Measurements from ENCODE around the gene USF2. TPM values are rescaled to one million over a fixed set of nuclear protein-coding genes. Genes with fewer than 3 reads are reported as not detected.

Gene USF2
- total RNA-seq, 1 experiment from 2014 or later, result 123 TPM

GRCh38 chr19:35321291-35321690 is 52.5 kb downstream of the USF2 start:
- no peak for DNase-seq
- H3K27me3 Mint-ChIP-seq (ENCODE audit: low read depth), result peaks cover 3% of the 10 kb centered on the region
- Histone ChIP-seq H3K79me2 (ENCODE audit: insufficient read depth, low read length) (no peaks in the 10 kb centered on the region), H3K56ac (ENCODE audit: insufficient read length, low read depth, low read length) (no peak overlapping the region), H3K27ac (ENCODE audit: insufficient read length, low read depth, low read length) (no peak overlapping the region), H3K23ac (ENCODE audit: insufficient read length, low read depth, low read length) (no peak overlapping the region), H4K8ac (replicated peaks; ENCODE audit: insufficient read length, low read depth, low read length) (no peak overlapping the region), H3K9me3 (ENCODE audit: control insufficient read depth, low read depth, low read length) (no peaks in the 10 kb centered on the region), H3K4me2 (ENCODE audit: insufficient read depth, insufficient read length, low read length) (no peak overlapping the region), H3K4me1 (ENCODE audit: insufficient read depth, low read length) (no peaks in the 10 kb centered on the region), H2BK5ac (ENCODE audit: insufficient read length, low read length) (no peak overlapping the region), H3K23me2 (ENCODE audit: insufficient read length, low read depth, low read length, poor library complexity, severe bottlenecking) (no peaks in the 10 kb centered on the region), H3K14ac (ENCODE audit: insufficient read depth, low read length) (no peak overlapping the region), H2BK120ac (ENCODE audit: low read depth, low read length, poor library complexity, severe bottlenecking) (no peak overlapping the region), H3K79me1 (ENCODE audit: insufficient read depth, low read depth, low read length, poor library complexity, severe bottlenecking) (no peaks in the 10 kb centered on the region), H4K5ac (ENCODE audit: insufficient read length, low read depth, low read length) (no peak overlapping the region), H2BK15ac (ENCODE audit: low read depth, low read length) (no peak overlapping the region), H2BK20ac (ENCODE audit: low read depth, low read length, poor library complexity, severe bottlenecking) (no peak overlapping the region), H3K18ac (ENCODE audit: insufficient read length, low read depth, low read length) (no peak overlapping the region), H2BK12ac (ENCODE audit: insufficient read length, low read depth, low read length) (no peak overlapping the region), H2AK5ac (ENCODE audit: insufficient read length, low read length) (no peak overlapping the region), H4K20me1 (ENCODE audit: control insufficient read depth, insufficient read depth, insufficient read length) (no peaks in the 10 kb centered on the region), H3K9ac (ENCODE audit: extremely low read depth, insufficient read length, low read length) (no peak overlapping the region), H3K27me3 (ENCODE audit: insufficient read depth, low read length) (no peaks in the 10 kb centered on the region), H3T11ph (ENCODE audit: low read length) (no peak overlapping the region), H4K91ac (ENCODE audit: insufficient read length, low read depth, low read length) (no peak overlapping the region), H2AFZ (ENCODE audit: low read length) (no peak overlapping the region), H3K4ac (ENCODE audit: low read depth, low read length) (no peak overlapping the region)
- H3K27ac Mint-ChIP-seq, result no peak overlapping the region
- no peaks in the 10 kb centered on the region for H3K4me1 Mint-ChIP-seq
- WGBS (ENCODE audit: extremely low coverage, insufficient read length, low lambda C conversion rate), result no CpG with 5 or more reads among the region's 2 CpGs
- no peak for TF ChIP-seq CTCF (conservative IDR thresholded peaks at IDR 0.05)
- peaks cover 2 to 4% (median 4%) of the 10 kb centered on the region in 3 experiments; a peak in 1 of 7 replicates for H3K36me3 Mint-ChIP-seq (ENCODE audit: insufficient read depth in 1 of 3, low read depth in 3 of 3)
- peaks cover 4 to 11% of the 10 kb centered on the region in 2 experiments; a peak in 3 of 5 replicates for H3K9me3 Mint-ChIP-seq
- H3K4me3 Mint-ChIP-seq, result no peak overlapping the region
